ENCODE data around the gene CYP46A1.

Gene CYP46A1

DNA sequence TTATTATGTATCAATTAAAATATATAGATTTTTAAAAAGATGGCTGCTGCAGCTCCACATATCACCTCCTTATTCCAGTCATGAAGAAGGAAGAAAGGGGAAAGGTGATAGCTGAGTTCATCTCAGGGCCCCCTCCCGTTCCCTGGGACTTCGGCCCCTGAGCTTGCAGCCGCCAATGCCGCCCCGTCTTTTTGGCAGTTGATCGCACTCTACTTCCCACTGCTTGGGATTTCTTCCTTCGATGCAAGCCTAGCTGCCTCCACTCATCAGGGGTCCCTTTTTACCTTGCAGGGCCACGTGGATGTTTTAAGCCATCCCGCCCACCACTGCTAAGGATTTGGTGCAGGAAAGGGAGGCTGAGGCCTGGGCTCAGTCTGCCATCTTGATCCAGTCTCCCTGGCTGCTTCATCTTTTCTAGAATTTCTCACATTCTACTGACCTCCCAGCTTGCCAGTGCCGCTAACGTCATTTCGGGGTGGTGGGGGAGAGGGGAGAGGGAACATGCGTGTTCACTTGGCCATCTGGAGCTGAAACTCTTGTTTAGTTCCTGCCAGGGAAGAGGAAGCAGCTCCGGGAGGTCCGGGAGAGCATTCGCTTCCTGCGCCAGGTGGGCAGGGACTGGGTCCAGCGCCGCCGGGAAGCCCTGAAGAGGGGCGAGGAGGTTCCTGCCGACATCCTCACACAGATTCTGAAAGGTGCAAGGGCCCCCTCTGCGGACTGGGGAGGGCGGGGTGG, 31.3 kb downstream of the CYP46A1 start:
- DNase-seq (ENCODE audit: low read depth), result no peak

DNA sequence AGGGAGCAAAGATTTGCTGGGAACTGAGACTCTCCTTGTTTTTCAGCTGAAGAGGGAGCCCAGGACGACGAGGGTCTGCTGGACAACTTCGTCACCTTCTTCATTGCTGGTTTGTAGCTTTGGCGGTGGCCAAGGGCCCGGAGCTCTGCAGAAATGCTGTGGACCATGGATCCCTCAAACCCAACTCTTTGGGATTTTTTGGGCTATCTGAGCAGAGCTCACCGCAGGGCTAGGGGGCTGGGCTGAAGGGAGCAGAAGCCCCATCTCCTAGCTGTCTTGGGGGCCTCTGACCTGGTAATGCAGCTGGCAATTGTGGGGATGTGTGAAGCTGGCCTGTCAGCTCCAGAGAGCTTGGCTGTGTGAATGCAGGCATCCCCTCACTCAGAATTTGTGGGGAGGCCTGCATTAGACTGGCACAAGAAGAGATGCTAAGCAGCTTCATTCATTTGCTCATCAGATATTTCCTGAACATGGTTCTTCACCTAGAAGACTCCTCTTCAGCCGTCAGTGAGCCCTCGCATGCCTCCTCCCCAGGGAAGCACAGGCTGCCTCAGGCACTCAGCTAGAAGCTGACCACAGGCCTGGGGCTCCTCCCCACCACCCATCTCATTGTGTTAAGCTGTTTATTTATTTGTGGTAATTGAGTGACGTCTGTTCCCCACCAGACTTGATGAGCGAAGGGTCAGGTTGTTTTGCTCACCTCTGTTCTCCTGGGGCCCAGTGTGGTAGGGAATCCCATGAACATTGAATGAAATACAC, 32.2 kb downstream of the CYP46A1 start:
- no peak for DNase-seq (ENCODE audit: low read depth)

DNA sequence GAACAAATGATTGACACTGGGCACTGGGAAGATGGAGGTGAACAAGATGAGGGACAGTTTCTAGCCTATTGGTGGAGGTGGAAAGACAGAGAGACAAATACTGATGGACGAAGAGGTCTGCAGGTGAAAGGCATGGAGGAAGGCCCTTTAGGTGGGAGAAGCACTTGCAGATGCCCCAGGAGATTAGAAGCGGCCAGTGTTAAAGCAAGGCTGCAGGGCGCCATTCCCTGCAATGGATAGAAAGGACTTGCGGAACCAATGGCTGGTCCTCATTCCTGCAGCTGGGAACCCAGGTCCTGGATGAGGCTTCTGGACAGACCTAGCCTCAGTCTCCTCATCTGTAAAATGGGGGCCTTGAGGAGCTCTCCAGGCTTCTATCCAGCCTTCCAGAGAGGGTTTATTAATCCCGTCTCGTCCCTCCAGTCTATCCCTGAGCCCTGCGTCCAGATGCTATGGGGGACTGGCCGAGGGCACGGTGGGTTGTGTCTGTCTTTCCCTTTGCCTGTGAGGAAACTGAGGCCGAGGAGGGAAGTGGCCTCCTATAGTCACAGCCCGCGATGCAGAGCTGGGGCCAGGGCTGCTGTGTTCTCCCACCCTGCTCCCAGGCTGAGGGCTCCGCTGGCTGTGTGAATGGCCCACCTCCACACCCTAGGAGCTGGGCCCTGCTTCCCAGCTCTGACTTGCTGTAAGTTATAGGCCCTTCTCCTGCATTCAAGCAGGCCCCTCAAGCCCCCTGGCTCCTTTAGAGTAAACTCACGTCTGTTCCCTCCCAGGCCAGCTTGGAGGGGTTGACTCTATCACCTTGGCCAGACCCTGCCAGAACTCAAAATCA, 33.0 kb downstream of the CYP46A1 start:
- DNase-seq (ENCODE audit: low read depth), result no peak

GRCh38 chr14:99717682-99718013, 33.5 kb downstream of the CYP46A1 start:
- no peak for DNase-seq (ENCODE audit: low read depth)

GRCh38 chr14:99718031-99718810, 34.1 kb downstream of the CYP46A1 start:
- DNase-seq (ENCODE audit: low read depth), result no peak

DNA sequence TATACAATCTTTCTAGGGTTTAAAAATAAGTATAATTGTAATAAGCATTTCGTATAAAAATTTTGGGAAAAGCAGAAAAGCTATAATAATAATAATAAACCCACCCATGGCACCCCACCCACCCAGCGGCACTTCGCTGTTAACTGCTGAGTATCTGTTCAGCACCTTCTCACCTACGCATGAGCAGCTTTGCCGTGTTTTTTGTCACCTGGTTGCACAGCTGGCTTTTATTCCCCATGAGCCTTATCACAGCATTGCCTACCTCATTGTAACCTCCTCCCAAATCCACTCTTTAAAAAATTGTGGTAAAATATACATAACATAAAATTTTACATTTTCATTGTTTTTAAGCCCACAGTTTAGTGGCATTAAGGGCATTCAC, 34.7 kb downstream of the CYP46A1 start:
- DNase-seq (ENCODE audit: low read depth), result no peak

DNA sequence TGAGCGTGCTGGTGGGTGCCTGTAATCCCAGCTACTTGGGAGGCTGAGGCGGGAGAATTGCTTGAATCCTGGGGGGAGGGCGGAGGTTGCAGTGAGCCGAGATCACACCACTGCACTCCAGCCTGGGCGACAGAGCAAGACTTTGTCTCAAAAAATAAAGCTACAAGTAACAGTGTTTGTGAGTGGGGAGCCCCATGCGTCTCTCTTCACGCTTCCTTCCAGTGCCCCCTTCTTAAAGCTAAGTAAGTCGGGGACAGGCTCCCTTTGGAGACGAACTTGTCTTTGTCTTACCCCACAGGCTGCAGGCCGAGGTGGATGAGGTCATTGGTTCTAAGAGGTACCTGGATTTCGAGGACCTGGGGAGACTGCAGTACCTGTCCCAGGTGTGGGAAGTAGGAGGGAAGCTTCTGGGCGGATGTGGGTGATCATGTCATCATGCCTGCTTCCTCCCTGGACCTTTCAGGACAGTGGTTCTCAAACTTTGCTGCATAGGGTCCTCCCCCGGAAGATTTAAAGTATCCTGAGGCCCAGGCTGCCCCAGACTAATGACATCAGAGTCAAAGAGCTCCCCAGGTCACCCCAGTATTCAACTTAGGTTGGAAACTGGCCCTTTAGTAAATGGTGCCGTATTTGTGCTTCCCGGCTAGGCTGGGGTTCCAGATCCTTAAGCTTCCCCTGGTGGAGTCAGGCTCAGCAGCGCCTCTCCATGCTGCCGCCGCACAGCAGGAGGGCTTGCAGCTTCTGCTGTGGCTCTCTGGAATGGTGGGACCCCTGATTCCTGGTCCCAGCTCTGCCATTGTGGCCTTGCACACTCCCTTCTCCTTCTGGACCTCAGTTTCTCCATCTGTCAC, 37.1 kb downstream of the CYP46A1 start:
- DNase-seq (ENCODE audit: low read depth), result no peak

- no peak for DNase-seq (ENCODE audit: low read depth)
Observed at GRCh38 chr14:99721792-99722516, 37.9 kb downstream of the CYP46A1 start.

GRCh38 chr14:99722741-99723140, 38.6 kb downstream of the CYP46A1 start:
- DNase-seq (ENCODE audit: low read depth), result no peak

- no peak for DNase-seq (ENCODE audit: low read depth)
Observed at GRCh38 chr14:99724196-99724891, 40.2 kb downstream of the CYP46A1 start.

DNA sequence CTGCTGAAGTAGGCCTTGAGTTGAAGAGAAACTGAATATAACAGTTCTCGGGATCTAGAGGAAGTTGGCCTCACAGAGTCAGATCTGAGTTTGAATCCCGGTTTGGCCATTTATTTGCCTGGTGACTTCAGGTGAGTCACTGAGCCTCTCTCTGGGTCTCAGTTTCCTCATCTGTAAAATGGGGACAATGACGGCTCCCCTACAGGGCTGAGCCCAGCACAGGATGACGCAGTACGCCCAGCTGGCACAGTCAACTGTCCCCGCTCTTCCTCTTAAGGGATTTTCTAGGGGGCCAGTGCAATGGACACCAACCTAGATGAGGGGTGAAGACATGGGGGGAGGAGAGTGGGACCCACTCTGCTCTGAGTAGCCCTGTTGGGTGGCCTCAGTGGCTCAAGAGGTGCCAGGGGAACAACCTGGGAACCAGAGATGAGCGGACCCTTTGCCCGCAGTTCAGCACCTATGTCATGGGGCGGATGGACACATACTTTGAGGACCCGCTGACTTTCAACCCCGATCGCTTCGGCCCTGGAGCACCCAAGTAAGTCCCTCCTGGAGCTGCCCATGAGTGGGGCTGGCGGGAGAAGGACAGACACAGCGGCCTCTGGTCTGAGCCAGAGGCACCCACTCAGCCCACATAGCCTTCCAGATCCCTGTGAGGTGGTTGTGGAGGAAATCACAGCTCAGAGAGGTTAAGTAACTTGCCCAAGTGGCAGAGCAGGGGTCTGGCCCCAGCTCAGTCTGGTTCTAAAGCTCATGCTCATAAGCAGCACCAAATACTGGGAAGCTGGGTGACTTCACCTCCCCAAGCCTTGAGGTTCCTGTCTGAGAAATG, 41.1 kb downstream of the CYP46A1 start:
- DNase-seq (ENCODE audit: low read depth), result no peak

- no peak for DNase-seq (ENCODE audit: low read depth)
Observed at GRCh38 chr14:99725774-99726537, 41.9 kb downstream of the CYP46A1 start.

DNA sequence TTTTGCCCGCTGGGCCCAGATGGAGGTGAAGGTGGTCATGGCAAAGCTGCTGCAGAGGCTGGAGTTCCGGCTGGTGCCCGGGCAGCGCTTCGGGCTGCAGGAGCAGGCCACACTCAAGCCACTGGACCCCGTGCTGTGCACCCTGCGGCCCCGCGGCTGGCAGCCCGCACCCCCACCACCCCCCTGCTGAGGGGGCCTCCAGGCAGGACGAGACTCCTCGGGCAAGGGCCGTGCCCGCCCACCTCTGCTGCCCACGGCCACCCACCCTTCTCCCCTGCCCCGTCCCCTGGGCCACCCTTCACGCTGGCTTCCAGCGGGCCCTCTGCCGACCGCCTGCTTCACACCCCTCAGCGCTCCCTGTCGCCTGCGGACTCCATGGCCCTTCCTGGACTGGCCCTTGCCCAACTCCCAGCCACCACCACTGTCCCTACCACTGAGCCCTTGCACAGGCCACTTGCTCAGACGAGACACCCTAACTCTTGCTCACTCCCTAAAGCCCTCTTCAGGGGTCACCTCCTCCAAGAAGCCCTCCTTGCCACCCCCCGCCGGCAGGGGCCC, 42.5 kb downstream of the CYP46A1 start:
- no peak for DNase-seq (ENCODE audit: low read depth)

DNA sequence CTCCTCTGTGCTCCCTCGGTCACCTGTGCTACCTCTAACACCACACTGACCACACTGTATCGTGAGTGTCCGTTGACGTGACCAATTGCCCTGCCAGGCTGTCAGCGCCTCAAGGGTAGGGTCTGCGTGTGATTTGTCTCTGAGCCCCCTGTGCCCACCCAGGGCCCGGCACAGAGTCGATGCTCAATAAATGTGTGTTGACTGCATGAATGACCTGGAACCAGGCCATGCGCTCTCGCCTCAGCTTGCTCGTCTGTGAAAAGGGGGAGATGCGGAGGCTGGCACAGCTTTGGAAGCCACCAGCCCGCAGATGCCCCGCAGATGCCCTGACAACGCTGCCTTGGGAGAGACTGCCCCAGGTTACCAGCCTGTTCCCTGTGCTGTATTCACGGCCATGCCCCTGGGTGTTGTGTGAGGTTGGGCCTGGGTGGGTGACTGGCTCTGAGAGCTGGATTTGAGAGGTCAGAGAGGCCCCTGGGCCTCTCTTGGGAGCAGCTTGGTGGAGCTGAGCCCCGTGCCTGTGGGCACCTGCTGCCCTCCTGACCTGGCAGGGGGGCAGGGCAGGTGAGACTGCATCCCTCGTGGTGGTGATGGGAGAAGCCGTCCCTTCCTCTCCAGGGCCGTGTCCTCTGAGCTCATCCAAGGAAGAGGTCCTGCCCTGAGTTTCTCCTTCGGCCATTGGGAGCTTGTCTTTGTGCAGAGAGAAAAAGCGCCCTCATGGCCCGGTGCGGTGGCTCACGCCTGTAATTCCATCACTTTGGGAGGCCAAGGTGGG, 43.2 kb downstream of the CYP46A1 start:
- DNase-seq (ENCODE audit: low read depth), result no peak

DNA sequence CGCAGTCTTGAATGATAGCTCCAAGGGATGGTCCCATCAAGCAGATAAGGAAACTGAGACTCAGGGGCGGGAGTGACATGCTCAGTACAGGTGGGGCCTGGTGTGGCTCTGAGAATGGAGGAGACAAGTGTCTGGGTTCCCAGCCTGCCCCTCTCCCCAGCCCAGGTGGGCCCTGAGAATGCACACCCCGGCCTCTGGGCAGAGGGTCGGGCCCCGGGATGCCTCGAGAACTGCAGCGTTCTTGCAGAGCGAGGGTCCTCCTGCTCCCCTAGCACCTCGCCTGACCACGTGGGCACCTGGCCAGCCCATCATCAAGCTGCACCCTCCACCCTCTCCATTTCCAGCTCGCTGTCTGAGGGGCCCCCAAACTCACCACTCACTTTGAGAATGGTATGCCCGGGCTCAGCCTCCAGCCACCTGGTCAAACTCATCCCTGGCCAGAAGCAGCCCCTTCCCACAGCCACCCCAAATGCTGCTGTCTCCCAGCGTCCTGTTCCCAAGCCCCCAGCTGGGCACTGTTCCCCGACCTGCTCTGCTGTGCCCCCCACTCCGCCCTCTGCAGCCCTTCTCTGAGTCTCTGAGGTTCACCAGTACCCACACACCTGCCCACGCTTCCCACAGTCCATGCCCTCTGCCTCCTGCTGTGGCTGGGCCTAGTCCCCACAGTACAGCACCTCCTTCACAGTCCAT, 44.3 kb downstream of the CYP46A1 start:
- DNase-seq (ENCODE audit: low read depth), result no peak

GRCh38 chr14:99728981-99729451, 44.9 kb downstream of the CYP46A1 start:
- DNase-seq (ENCODE audit: low read depth), result no peak
